ENCODE measurements around the gene PLCB4.

Gene PLCB4

GRCh38 chr20:9218531-9218961, 149.7 kb downstream of the PLCB4 start:
- Histone ChIP-seq H3K4me3 (ENCODE audit: low read depth, low read length) (no peak overlapping the region), H3K27me3 (ENCODE audit: control insufficient read depth, insufficient read depth, low read length) (no peaks in the 10 kb centered on the region), H3K9me3 (ENCODE audit: control insufficient read depth, insufficient read depth, low read depth, low read length) (no peaks in the 10 kb centered on the region), H3K9ac (ENCODE audit: low read length) (no peak overlapping the region), H3K27ac (ENCODE audit: low read depth, low read length) (no peak overlapping the region), H3K36me3 (ENCODE audit: control insufficient read depth, insufficient read depth, low read length) (no peaks in the 10 kb centered on the region), H3K4me1 (ENCODE audit: control insufficient read depth, insufficient read depth, low read length) (peaks cover 12% of the 10 kb centered on the region)

GRCh38 chr20:9220874-9221547, 152.1 kb downstream of the PLCB4 start:
- H3K36me3 ChIP-seq (ENCODE audit: control insufficient read depth, insufficient read depth, low read length) = no peaks in the 10 kb centered on the region
- 0 out of 2 replicates have a peak overlapping the region, but pooled peaks have one; percentile 6 for H3K27ac ChIP-seq (ENCODE audit: low read depth, low read length)
- H3K9ac ChIP-seq (ENCODE audit: low read length) = no peak overlapping the region
- H3K27me3 ChIP-seq (ENCODE audit: control insufficient read depth, insufficient read depth, low read length) = no peaks in the 10 kb centered on the region
- peaks cover 17% of the 10 kb centered on the region for H3K4me1 ChIP-seq (ENCODE audit: control insufficient read depth, insufficient read depth, low read length)
- no peak overlapping the region for H3K4me3 ChIP-seq (ENCODE audit: low read depth, low read length)
- no peaks in the 10 kb centered on the region for H3K9me3 ChIP-seq (ENCODE audit: control insufficient read depth, insufficient read depth, low read depth, low read length)

GRCh38 chr20:9223296-9223695, 154.4 kb downstream of the PLCB4 start:
- Histone ChIP-seq H3K9me3 (ENCODE audit: control insufficient read depth, insufficient read depth, low read depth, low read length) (no peaks in the 10 kb centered on the region), H3K27ac (ENCODE audit: low read depth, low read length) (no peak overlapping the region), H3K4me1 (ENCODE audit: control insufficient read depth, insufficient read depth, low read length) (peaks cover 17% of the 10 kb centered on the region), H3K36me3 (ENCODE audit: control insufficient read depth, insufficient read depth, low read length) (no peaks in the 10 kb centered on the region), H3K27me3 (ENCODE audit: control insufficient read depth, insufficient read depth, low read length) (no peaks in the 10 kb centered on the region), H3K4me3 (ENCODE audit: low read depth, low read length) (no peak overlapping the region), H3K9ac (ENCODE audit: low read length) (no peak overlapping the region)

GRCh38 chr20:9225879-9226278, 157.0 kb downstream of the PLCB4 start:
- Histone ChIP-seq H3K27me3 (ENCODE audit: control insufficient read depth, insufficient read depth, low read length) (no peaks in the 10 kb centered on the region), H3K9me3 (ENCODE audit: control insufficient read depth, insufficient read depth, low read depth, low read length) (no peaks in the 10 kb centered on the region)

GRCh38 chr20:9227896-9228615, 159.2 kb downstream of the PLCB4 start:
- H3K36me3 ChIP-seq (ENCODE audit: control insufficient read depth, insufficient read depth, low read length) = no peaks in the 10 kb centered on the region
- H3K4me3 ChIP-seq (ENCODE audit: low read depth, low read length) = no peak overlapping the region
- H3K27me3 ChIP-seq (ENCODE audit: control insufficient read depth, insufficient read depth, low read length) = no peaks in the 10 kb centered on the region
- no peaks in the 10 kb centered on the region for H3K9me3 ChIP-seq (ENCODE audit: control insufficient read depth, insufficient read depth, low read depth, low read length)
- no peak overlapping the region for H3K27ac ChIP-seq (ENCODE audit: low read depth, low read length)
- H3K9ac ChIP-seq (ENCODE audit: low read length) = no peak overlapping the region
- H3K4me1 ChIP-seq (ENCODE audit: control insufficient read depth, insufficient read depth, low read length) = peaks cover 5% of the 10 kb centered on the region; the same call in 1 of the 2 replicates

More at GRCh38 chr20:9225879-9226278, 157.0 kb downstream of the PLCB4 start:
- H3K27ac ChIP-seq (ENCODE audit: low read depth, low read length) = no peak overlapping the region
- peaks cover 13% of the 10 kb centered on the region for H3K4me1 ChIP-seq (ENCODE audit: control insufficient read depth, insufficient read depth, low read length)
- H3K4me3 ChIP-seq (ENCODE audit: low read depth, low read length) = no peak overlapping the region
- no peak overlapping the region for H3K9ac ChIP-seq (ENCODE audit: low read length)
- H3K36me3 ChIP-seq (ENCODE audit: control insufficient read depth, insufficient read depth, low read length) = no peaks in the 10 kb centered on the region

- H3K36me3 ChIP-seq (ENCODE audit: control insufficient read depth, insufficient read depth, low read length) = no peaks in the 10 kb centered on the region
- H3K9me3 ChIP-seq (ENCODE audit: control insufficient read depth, insufficient read depth, low read depth, low read length) = no peaks in the 10 kb centered on the region
- H3K27me3 ChIP-seq (ENCODE audit: control insufficient read depth, insufficient read depth, low read length) = no peaks in the 10 kb centered on the region
- no peak overlapping the region for H3K4me3 ChIP-seq (ENCODE audit: low read depth, low read length)
- H3K27ac ChIP-seq (ENCODE audit: low read depth, low read length) = no peak overlapping the region
- H3K4me1 ChIP-seq (ENCODE audit: control insufficient read depth, insufficient read depth, low read length) = peaks cover 5% of the 10 kb centered on the region; the same call in 1 of the 2 replicates
- no peak overlapping the region for H3K9ac ChIP-seq (ENCODE audit: low read length)
Measured at GRCh38 chr20:9228774-9229450, 160.0 kb downstream of the PLCB4 start.

GRCh38 chr20:9230406-9230805, 161.5 kb downstream of the PLCB4 start:
- Histone ChIP-seq H3K4me3 (ENCODE audit: low read depth, low read length) (no peak overlapping the region), H3K27me3 (ENCODE audit: control insufficient read depth, insufficient read depth, low read length) (no peaks in the 10 kb centered on the region)

GRCh38 chr20:9233804-9234203, 164.9 kb downstream of the PLCB4 start:
- peaks cover 24% of the 10 kb centered on the region for H3K9me3 ChIP-seq (ENCODE audit: control insufficient read depth, insufficient read depth, low read depth, low read length)
- no peak overlapping the region for H3K27ac ChIP-seq (ENCODE audit: low read depth, low read length)
- peaks cover 5% of the 10 kb centered on the region; the same call in 1 of the 2 replicates for H3K36me3 ChIP-seq (ENCODE audit: control insufficient read depth, insufficient read depth, low read length)
- no peaks in the 10 kb centered on the region for H3K27me3 ChIP-seq (ENCODE audit: control insufficient read depth, insufficient read depth, low read length)
- H3K9ac ChIP-seq (ENCODE audit: low read length) = no peak overlapping the region
- H3K4me1 ChIP-seq (ENCODE audit: control insufficient read depth, insufficient read depth, low read length) = no peaks in the 10 kb centered on the region
- no peak overlapping the region for H3K4me3 ChIP-seq (ENCODE audit: low read depth, low read length)

More at GRCh38 chr20:9230406-9230805, 161.5 kb downstream of the PLCB4 start:
- no peak overlapping the region for H3K9ac ChIP-seq (ENCODE audit: low read length)
- H3K4me1 ChIP-seq (ENCODE audit: control insufficient read depth, insufficient read depth, low read length) = peaks cover 2% of the 10 kb centered on the region; the same call in 1 of the 2 replicates
- H3K36me3 ChIP-seq (ENCODE audit: control insufficient read depth, insufficient read depth, low read length) = no peaks in the 10 kb centered on the region
- no peak overlapping the region for H3K27ac ChIP-seq (ENCODE audit: low read depth, low read length)
- H3K9me3 ChIP-seq (ENCODE audit: control insufficient read depth, insufficient read depth, low read depth, low read length) = peaks cover 11% of the 10 kb centered on the region

- Histone ChIP-seq H3K9ac (ENCODE audit: low read length) (no peak overlapping the region), H3K27ac (ENCODE audit: low read depth, low read length) (no peak overlapping the region), H3K27me3 (ENCODE audit: control insufficient read depth, insufficient read depth, low read length) (no peaks in the 10 kb centered on the region), H3K9me3 (ENCODE audit: control insufficient read depth, insufficient read depth, low read depth, low read length) (peaks cover 24% of the 10 kb centered on the region), H3K4me3 (ENCODE audit: low read depth, low read length) (no peak overlapping the region), H3K36me3 (ENCODE audit: control insufficient read depth, insufficient read depth, low read length) (peaks cover 5% of the 10 kb centered on the region; the same call in 1 of the 2 replicates), H3K4me1 (ENCODE audit: control insufficient read depth, insufficient read depth, low read length) (no peaks in the 10 kb centered on the region)
Measured at GRCh38 chr20:9235518-9235917, 166.6 kb downstream of the PLCB4 start.

GRCh38 chr20:9236458-9236857, 167.6 kb downstream of the PLCB4 start:
- Histone ChIP-seq H3K9ac (ENCODE audit: low read length) (no peak overlapping the region), H3K27me3 (ENCODE audit: control insufficient read depth, insufficient read depth, low read length) (no peaks in the 10 kb centered on the region)

More at GRCh38 chr20:9236458-9236857, 167.6 kb downstream of the PLCB4 start:
- H3K9me3 ChIP-seq (ENCODE audit: control insufficient read depth, insufficient read depth, low read depth, low read length) = peaks cover 24% of the 10 kb centered on the region
- peaks cover 5% of the 10 kb centered on the region; the same call in 1 of the 2 replicates for H3K36me3 ChIP-seq (ENCODE audit: control insufficient read depth, insufficient read depth, low read length)
- no peak overlapping the region for H3K27ac ChIP-seq (ENCODE audit: low read depth, low read length)
- H3K4me1 ChIP-seq (ENCODE audit: control insufficient read depth, insufficient read depth, low read length) = no peaks in the 10 kb centered on the region
- H3K4me3 ChIP-seq (ENCODE audit: low read depth, low read length) = no peak overlapping the region

Measured in HUES6 (cell line).